ENCODE results near the gene KDSR.

DNA sequence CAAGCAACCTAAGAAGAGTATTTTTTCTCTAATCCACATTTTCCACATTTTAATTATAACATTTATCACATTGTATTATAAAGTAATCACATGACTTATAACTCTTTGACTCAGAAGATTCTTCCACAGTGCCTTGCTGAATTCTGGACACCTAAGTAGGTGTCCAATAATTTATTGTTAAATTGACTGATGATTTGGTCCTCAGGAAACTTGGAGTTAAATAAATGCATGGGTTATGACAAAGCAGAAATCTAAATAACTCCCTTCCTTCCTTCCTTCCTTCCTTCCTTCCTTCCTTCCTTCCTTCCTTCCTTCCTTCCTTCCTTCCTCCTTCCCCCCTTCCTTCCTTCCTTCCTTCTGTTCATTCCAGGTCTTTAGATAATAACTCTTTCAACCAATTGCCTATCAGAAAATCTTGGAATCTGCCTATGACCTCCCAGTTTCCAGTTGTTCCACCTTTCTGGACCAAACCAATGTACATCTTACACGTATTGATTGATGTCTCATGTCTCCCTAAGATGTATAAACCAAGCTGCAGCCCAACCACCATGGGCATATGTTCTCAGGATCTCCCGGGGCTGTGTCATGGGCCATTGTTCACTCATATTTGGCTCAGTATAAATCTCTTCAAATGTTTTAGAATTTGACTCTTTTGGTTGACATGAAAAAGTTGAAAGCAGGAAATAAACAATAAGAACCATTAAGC is 10.4 kb upstream of the KDSR start:
- TF ChIP-seq CTCF (conservative IDR thresholded peaks at IDR 0.05 in 1 of 2, IDR thresholded peaks at IDR 0.05 in 1 of 2; ENCODE audit: low read depth in 1 of 2, low read length in 2 of 2): no peak
- no peak for TF ChIP-seq EZH2 (IDR thresholded peaks at IDR 0.05; ENCODE audit: low read length, missing control alignments)

All from fibroblast of lung (primary cell).